Measurements from ENCODE around the gene PLEKHO1. TPM values are rescaled to one million over a fixed set of nuclear protein-coding genes. Genes with fewer than 3 reads are reported as not detected.

PLEKHO1 gene
- polyA plus RNA-seq, 1 of the 3 experiments (the other 2 are of a cell fraction), result 33.5 TPM

DNA sequence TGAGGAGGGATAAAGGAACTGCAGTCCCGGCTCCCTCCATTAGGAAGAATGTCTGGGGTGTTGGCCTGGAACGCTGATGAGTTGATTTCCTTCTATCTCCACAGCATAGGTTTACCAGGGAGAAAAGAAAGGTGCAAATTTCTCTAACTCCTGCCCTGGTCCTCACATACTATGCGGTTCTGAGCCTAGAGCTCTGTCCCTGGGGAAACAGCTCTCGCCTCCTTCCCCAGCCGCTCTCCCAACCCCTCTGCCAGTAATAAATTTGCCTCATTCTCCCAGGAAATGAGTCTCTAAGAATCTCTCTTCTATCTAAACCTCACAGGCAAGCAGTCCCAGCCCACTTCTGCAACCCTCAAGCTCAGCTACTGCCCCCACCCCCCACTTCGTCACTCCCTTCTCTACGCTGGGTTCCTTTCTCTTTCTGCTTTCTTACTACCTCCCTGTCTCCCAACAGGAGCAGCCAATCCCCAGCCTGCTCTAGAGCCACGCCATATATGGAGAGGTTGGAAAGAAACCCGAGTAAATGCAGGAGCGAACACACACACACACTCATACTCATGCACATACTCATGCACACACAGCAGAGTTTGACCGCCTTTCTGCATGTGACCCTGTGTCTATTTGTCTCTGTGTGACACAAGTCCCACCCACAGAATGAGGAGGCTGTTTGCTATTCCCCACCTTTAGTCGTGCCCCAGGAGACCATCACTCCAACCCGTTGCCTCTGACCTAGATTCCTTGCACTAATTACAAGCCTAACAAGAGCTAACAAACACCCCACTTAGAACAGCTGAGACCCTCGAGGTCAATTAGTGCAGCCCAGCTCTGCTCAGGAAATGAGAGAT is 13.4 kb downstream of the PLEKHO1 start (continued):
- TF ChIP-seq JUND (IDR thresholded peaks at IDR 0.05) (no peak), FOXM1 (IDR thresholded peaks at IDR 0.05; ENCODE audit: low read depth) (no peak), FOSL2 (IDR thresholded peaks at IDR 0.05; ENCODE audit: borderline replicate concordance, low read depth) (no peak; the same call in 1 of the 2 replicates), SIN3A (IDR thresholded peaks at IDR 0.05; ENCODE audit: borderline replicate concordance, low read depth, low read length) (no peak), CHD2 (IDR thresholded peaks at IDR 0.05; ENCODE audit: low read length, partially characterized antibody) (peak; percentile 41), TCF12 (IDR thresholded peaks at IDR 0.05) (peak; percentile 35; the same call in 1 of the 2 replicates), EP300 (IDR thresholded peaks at IDR 0.05; ENCODE audit: borderline replicate concordance in 1 of 2, low read depth in 1 of 2, low read length in 1 of 2) (peak in 1 of 2 experiments; percentile 60; a peak in 1 of 4 replicates), RFX5 (IDR thresholded peaks at IDR 0.05; ENCODE audit: low read length) (no peak), POLR2AphosphoS5 (IDR thresholded peaks at IDR 0.05; ENCODE audit: low read depth, low read length) (peak; percentile 67), YY1 (IDR thresholded peaks at IDR 0.05; ENCODE audit: low read depth) (no peak), TEAD4 (IDR thresholded peaks at IDR 0.05; ENCODE audit: borderline replicate concordance, insufficient read depth) (no peak), MEF2A (IDR thresholded peaks at IDR 0.05; ENCODE audit: borderline replicate concordance, low read depth) (no peak), RAD21 (IDR thresholded peaks at IDR 0.05; ENCODE audit: low read length) (no peak), FOXJ3 (CRISPR knock-in tag; IDR thresholded peaks at IDR 0.05) (no peak), RXRA (IDR thresholded peaks at IDR 0.05; ENCODE audit: borderline replicate concordance, low read depth) (no peak), NFIC (IDR thresholded peaks at IDR 0.05; ENCODE audit: borderline replicate concordance) (no peak)
- TF ChIP-seq, protein P1, sequence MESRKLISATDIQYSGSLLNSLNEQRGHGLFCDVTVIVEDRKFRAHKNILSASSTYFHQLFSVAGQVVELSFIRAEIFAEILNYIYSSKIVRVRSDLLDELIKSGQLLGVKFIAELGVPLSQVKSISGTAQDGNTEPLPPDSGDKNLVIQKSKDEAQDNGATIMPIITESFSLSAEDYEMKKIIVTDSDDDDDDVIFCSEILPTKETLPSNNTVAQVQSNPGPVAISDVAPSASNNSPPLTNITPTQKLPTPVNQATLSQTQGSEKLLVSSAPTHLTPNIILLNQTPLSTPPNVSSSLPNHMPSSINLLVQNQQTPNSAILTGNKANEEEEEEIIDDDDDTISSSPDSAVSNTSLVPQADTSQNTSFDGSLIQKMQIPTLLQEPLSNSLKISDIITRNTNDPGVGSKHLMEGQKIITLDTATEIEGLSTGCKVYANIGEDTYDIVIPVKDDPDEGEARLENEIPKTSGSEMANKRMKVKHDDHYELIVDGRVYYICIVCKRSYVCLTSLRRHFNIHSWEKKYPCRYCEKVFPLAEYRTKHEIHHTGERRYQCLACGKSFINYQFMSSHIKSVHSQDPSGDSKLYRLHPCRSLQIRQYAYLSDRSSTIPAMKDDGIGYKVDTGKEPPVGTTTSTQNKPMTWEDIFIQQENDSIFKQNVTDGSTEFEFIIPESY (IDR thresholded peaks at IDR 0.05; ENCODE audit: borderline replicate concordance, low read depth), result no peak; the same call in 1 of the 2 replicates
- TF ChIP-seq, protein P2, sequence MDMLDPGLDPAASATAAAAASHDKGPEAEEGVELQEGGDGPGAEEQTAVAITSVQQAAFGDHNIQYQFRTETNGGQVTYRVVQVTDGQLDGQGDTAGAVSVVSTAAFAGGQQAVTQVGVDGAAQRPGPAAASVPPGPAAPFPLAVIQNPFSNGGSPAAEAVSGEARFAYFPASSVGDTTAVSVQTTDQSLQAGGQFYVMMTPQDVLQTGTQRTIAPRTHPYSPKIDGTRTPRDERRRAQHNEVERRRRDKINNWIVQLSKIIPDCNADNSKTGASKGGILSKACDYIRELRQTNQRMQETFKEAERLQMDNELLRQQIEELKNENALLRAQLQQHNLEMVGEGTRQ (IDR thresholded peaks at IDR 0.05; ENCODE audit: borderline replicate concordance, low read depth, low read length), result no peak
- TF ChIP-seq, protein P3, sequence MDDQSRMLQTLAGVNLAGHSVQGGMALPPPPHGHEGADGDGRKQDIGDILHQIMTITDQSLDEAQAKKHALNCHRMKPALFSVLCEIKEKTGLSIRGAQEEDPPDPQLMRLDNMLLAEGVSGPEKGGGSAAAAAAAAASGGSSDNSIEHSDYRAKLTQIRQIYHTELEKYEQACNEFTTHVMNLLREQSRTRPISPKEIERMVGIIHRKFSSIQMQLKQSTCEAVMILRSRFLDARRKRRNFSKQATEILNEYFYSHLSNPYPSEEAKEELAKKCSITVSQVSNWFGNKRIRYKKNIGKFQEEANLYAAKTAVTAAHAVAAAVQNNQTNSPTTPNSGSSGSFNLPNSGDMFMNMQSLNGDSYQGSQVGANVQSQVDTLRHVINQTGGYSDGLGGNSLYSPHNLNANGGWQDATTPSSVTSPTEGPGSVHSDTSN (IDR thresholded peaks at IDR 0.05), result peak; percentile 38; the same call in 1 of the 2 replicates
- TF ChIP-seq, protein P4, sequence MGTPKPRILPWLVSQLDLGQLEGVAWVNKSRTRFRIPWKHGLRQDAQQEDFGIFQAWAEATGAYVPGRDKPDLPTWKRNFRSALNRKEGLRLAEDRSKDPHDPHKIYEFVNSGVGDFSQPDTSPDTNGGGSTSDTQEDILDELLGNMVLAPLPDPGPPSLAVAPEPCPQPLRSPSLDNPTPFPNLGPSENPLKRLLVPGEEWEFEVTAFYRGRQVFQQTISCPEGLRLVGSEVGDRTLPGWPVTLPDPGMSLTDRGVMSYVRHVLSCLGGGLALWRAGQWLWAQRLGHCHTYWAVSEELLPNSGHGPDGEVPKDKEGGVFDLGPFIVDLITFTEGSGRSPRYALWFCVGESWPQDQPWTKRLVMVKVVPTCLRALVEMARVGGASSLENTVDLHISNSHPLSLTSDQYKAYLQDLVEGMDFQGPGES (IDR thresholded peaks at IDR 0.05; ENCODE audit: low read depth, low read length), result no peak
- TF ChIP-seq, protein P5, sequence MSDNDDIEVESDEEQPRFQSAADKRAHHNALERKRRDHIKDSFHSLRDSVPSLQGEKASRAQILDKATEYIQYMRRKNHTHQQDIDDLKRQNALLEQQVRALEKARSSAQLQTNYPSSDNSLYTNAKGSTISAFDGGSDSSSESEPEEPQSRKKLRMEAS (IDR thresholded peaks at IDR 0.05; ENCODE audit: low read depth), result peak; percentile 88
